T-helper 17 cell (primary cell): ENCODE results near the gene SLC6A13. TPM values are rescaled to one million over a fixed set of nuclear protein-coding genes. Genes with fewer than 3 reads are reported as not detected.

Experiments used
- ATAC-seq: fragments of 150-1000 bp; cut with Tn5 transposase; 2 replicates; pipeline ENCODE4 v1.10.0; 2021; ENCODE audit warnings: mild to moderate bottlenecking, moderate library complexity
- DNase-seq, 3 donors: peaks; one replicate each; pipeline versions ENCODE4 v3.0.0 to v3.0.0-alpha.2; 2020 to 2021
- H3K9me3 ChIP-seq: one replicate; pipeline ENCODE4 v1.7.0; 2013; ENCODE audit warnings: low read length, mild to moderate bottlenecking; ENCODE audit not compliant: control insufficient read depth, poor library complexity, severe bottlenecking
- H3K27ac Mint-ChIP-seq: one replicate; pipeline ENCODE4 v1.8.0; 2022; ENCODE audit warnings: mild to moderate bottlenecking, moderate library complexity, mixed read lengths
- H3K27me3 Mint-ChIP-seq: one replicate; pipeline ENCODE4 v1.8.0; 2022; ENCODE audit warnings: mixed read lengths
- H3K36me3 Mint-ChIP-seq: one replicate; pipeline ENCODE4 v1.8.0; 2022; ENCODE audit warnings: low read depth, mixed read lengths
- H3K4me1 Mint-ChIP-seq: one replicate; pipeline ENCODE4 v1.8.0; 2022; ENCODE audit warnings: mild to moderate bottlenecking, mixed read lengths
- H3K4me3 Mint-ChIP-seq: one replicate; pipeline ENCODE4 v1.8.0; 2022; ENCODE audit warnings: mild to moderate bottlenecking, moderate library complexity, mixed read lengths
- total RNA-seq, 4 donors: library from RNA in 2 of 4; stranded (reverse) in 2 of 4; gene quantifications; one replicate each; pipeline ENCODE4 v1.2.3 and lab custom pipeline; 2022 to 2026

Gene SLC6A13
- total RNA-seq, 2 donors from 2014 or later: 0.26 to 0.72 TPM

- no peaks in the 10 kb centered on the region for H3K9me3 ChIP-seq
- H3K27me3 Mint-ChIP-seq: no peaks in the 10 kb centered on the region
- H3K4me1 Mint-ChIP-seq: peaks cover 20% of the 10 kb centered on the region
- no peak for DNase-seq
- no peak for ATAC-seq
- H3K36me3 Mint-ChIP-seq: peaks cover 8% of the 10 kb centered on the region
- H3K4me3 Mint-ChIP-seq: no peak overlapping the region
- peak overlapping the region; percentile 60 for H3K27ac Mint-ChIP-seq
Measured at GRCh38 chr12:286531-287300, 24.1 kb upstream of the SLC6A13 start.

GRCh38 chr12:278046-278445 lies 15.4 kb upstream of the SLC6A13 start:
- no peaks in the 10 kb centered on the region for H3K36me3 Mint-ChIP-seq
- H3K27ac Mint-ChIP-seq: no peak overlapping the region
- ATAC-seq (no peak), DNase-seq (no peak)
- H3K27me3 Mint-ChIP-seq: no peaks in the 10 kb centered on the region
- no peak overlapping the region for H3K4me3 Mint-ChIP-seq
- H3K9me3 ChIP-seq: no peaks in the 10 kb centered on the region
- H3K4me1 Mint-ChIP-seq: peaks cover 7% of the 10 kb centered on the region

- Mint-ChIP-seq H3K27me3 (no peaks in the 10 kb centered on the region), H3K4me1 (peaks cover 7% of the 10 kb centered on the region), H3K27ac (no peak overlapping the region), H3K36me3 (no peaks in the 10 kb centered on the region), H3K4me3 (no peak overlapping the region)
- no peak for ATAC-seq
- H3K9me3 ChIP-seq: no peaks in the 10 kb centered on the region
- no peak for DNase-seq
Measured at GRCh38 chr12:275812-276211, 13.2 kb upstream of the SLC6A13 start.

- H3K36me3 Mint-ChIP-seq: no peaks in the 10 kb centered on the region
- H3K4me1 Mint-ChIP-seq: peaks cover 7% of the 10 kb centered on the region
- no peak for ATAC-seq
- no peaks in the 10 kb centered on the region for H3K27me3 Mint-ChIP-seq
- no peaks in the 10 kb centered on the region for H3K9me3 ChIP-seq
- no peak overlapping the region for H3K4me3 Mint-ChIP-seq
- H3K27ac Mint-ChIP-seq: no peak overlapping the region
- no peak for DNase-seq
Measured at GRCh38 chr12:273382-273781, 10.7 kb upstream of the SLC6A13 start.

- Mint-ChIP-seq H3K27ac (no peak overlapping the region), H3K36me3 (no peaks in the 10 kb centered on the region), H3K4me3 (no peak overlapping the region), H3K27me3 (no peaks in the 10 kb centered on the region), H3K4me1 (peaks cover 7% of the 10 kb centered on the region)
- ATAC-seq: no peak
- no peak for DNase-seq
- no peaks in the 10 kb centered on the region for H3K9me3 ChIP-seq
Measured at GRCh38 chr12:272942-273341, 10.3 kb upstream of the SLC6A13 start.

GRCh38 chr12:271161-271560 lies 8.5 kb upstream of the SLC6A13 start:
- Mint-ChIP-seq H3K4me3 (no peak overlapping the region), H3K27ac (peak overlapping the region; percentile 44), H3K27me3 (no peaks in the 10 kb centered on the region), H3K36me3 (no peaks in the 10 kb centered on the region), H3K4me1 (peaks cover 2% of the 10 kb centered on the region)
- ATAC-seq (no peak), DNase-seq (no peak)
- H3K9me3 ChIP-seq: no peaks in the 10 kb centered on the region

GRCh38 chr12:269191-269590 lies 6.6 kb upstream of the SLC6A13 start:
- no peak overlapping the region for H3K27ac Mint-ChIP-seq
- peak overlapping the region; percentile 19 for H3K4me3 Mint-ChIP-seq
- no peaks in the 10 kb centered on the region for H3K4me1 Mint-ChIP-seq
- peaks cover 6% of the 10 kb centered on the region for H3K27me3 Mint-ChIP-seq
- DNase-seq (no peak), ATAC-seq (no peak)
- no peaks in the 10 kb centered on the region for H3K36me3 Mint-ChIP-seq
- H3K9me3 ChIP-seq: no peaks in the 10 kb centered on the region

- H3K4me1 Mint-ChIP-seq: no peaks in the 10 kb centered on the region
- ATAC-seq (no peak), DNase-seq (no peak)
- no peak overlapping the region for H3K4me3 Mint-ChIP-seq
- peaks cover 6% of the 10 kb centered on the region for H3K27me3 Mint-ChIP-seq
- no peak overlapping the region for H3K27ac Mint-ChIP-seq
- no peaks in the 10 kb centered on the region for H3K36me3 Mint-ChIP-seq
- no peaks in the 10 kb centered on the region for H3K9me3 ChIP-seq
Measured at GRCh38 chr12:268483-268840, 5.8 kb upstream of the SLC6A13 start.

GRCh38 chr12:267581-268482 lies 5.2 kb upstream of the SLC6A13 start:
- Mint-ChIP-seq H3K4me1 (no peaks in the 10 kb centered on the region), H3K27me3 (peaks cover 6% of the 10 kb centered on the region), H3K27ac (no peak overlapping the region), H3K36me3 (no peaks in the 10 kb centered on the region), H3K4me3 (no peak overlapping the region)
- no peak for DNase-seq
- no peak for ATAC-seq
- no peaks in the 10 kb centered on the region for H3K9me3 ChIP-seq

GRCh38 chr12:265096-265495 lies 2.5 kb upstream of the SLC6A13 start:
- Mint-ChIP-seq H3K4me1 (no peaks in the 10 kb centered on the region), H3K36me3 (no peaks in the 10 kb centered on the region), H3K27ac (no peak overlapping the region), H3K27me3 (peaks cover 20% of the 10 kb centered on the region), H3K4me3 (no peak overlapping the region)
- no peak for ATAC-seq
- no peaks in the 10 kb centered on the region for H3K9me3 ChIP-seq
- no peak for DNase-seq

- H3K27ac Mint-ChIP-seq: no peak overlapping the region
- H3K4me1 Mint-ChIP-seq: no peaks in the 10 kb centered on the region
- no peaks in the 10 kb centered on the region for H3K9me3 ChIP-seq
- H3K36me3 Mint-ChIP-seq: no peaks in the 10 kb centered on the region
- no peak overlapping the region for H3K4me3 Mint-ChIP-seq
- DNase-seq (no peak), ATAC-seq (no peak)
- H3K27me3 Mint-ChIP-seq: peaks cover 27% of the 10 kb centered on the region
Measured at GRCh38 chr12:264269-264668, 1.6 kb upstream of the SLC6A13 start.

GRCh38 chr12:263574-263973 lies 938 bp upstream of the SLC6A13 start:
- ATAC-seq: no peak
- Mint-ChIP-seq H3K4me1 (no peaks in the 10 kb centered on the region), H3K27me3 (peaks cover 29% of the 10 kb centered on the region), H3K36me3 (no peaks in the 10 kb centered on the region), H3K4me3 (no peak overlapping the region), H3K27ac (no peak overlapping the region)
- no peak for DNase-seq
- H3K9me3 ChIP-seq: no peaks in the 10 kb centered on the region

GRCh38 chr12:262113-262512 lies 523 bp downstream of the SLC6A13 start:
- DNase-seq: no peak
- no peak for ATAC-seq
- H3K4me3 Mint-ChIP-seq: no peak overlapping the region

More at GRCh38 chr12:262113-262512, 523 bp downstream of the SLC6A13 start:
- Mint-ChIP-seq H3K36me3 (no peaks in the 10 kb centered on the region), H3K27ac (no peak overlapping the region), H3K27me3 (peaks cover 44% of the 10 kb centered on the region), H3K4me1 (no peaks in the 10 kb centered on the region)
- H3K9me3 ChIP-seq: no peaks in the 10 kb centered on the region
